Endodermal cell (in vitro differentiated cells): Measurements from ENCODE around the gene TTLL11. TPM values are rescaled to one million over a fixed set of nuclear protein-coding genes. Genes with fewer than 3 reads are reported as not detected.

Source experiments
- DNase-seq: peaks from one replicate; pipeline ENCODE4 v3.0.0-alpha.2; 2017
- H3K27ac ChIP-seq: 2 replicates; pipeline ENCODE4 v1.5.1; 2013; ENCODE audit warnings: mild to moderate bottlenecking, low read depth, low read length, moderate library complexity
- H3K27me3 ChIP-seq: 2 replicates; pipeline ENCODE4 v1.6.1; 2013; ENCODE audit warnings: mild to moderate bottlenecking, low read length, moderate library complexity; ENCODE audit not compliant: insufficient read depth, control insufficient read depth, poor library complexity, severe bottlenecking
- H3K36me3 ChIP-seq: 2 replicates; pipeline ENCODE4 v1.7.0; 2013; ENCODE audit warnings: mild to moderate bottlenecking, low read length, moderate library complexity; ENCODE audit not compliant: control insufficient read depth, insufficient read depth
- H3K4me1 ChIP-seq: one replicate; pipeline ENCODE4 v1.7.0; 2013; ENCODE audit warnings: low read length; ENCODE audit not compliant: control insufficient read depth, insufficient read depth
- H3K4me3 ChIP-seq: 2 replicates; pipeline ENCODE4 v1.5.1; 2013; ENCODE audit warnings: mild to moderate bottlenecking, low read length, moderate library complexity
- H3K9ac ChIP-seq: 2 replicates; pipeline ENCODE4 v1.6.1; 2013; ENCODE audit warnings: mild to moderate bottlenecking, low read length, moderate library complexity; ENCODE audit not compliant: poor library complexity, severe bottlenecking; ENCODE audit errors: extremely low read depth
- H3K9me3 ChIP-seq: 2 replicates; pipeline ENCODE4 v1.6.1; 2013; ENCODE audit warnings: mild to moderate bottlenecking, low read length, moderate library complexity; ENCODE audit not compliant: control insufficient read depth
- H3K27ac Mint-ChIP-seq: 2 replicates; pipeline ENCODE4 v1.8.0; 2020; ENCODE audit warnings: mixed read lengths
- H3K27me3 Mint-ChIP-seq: 2 replicates; pipeline ENCODE4 v1.8.0; 2021; ENCODE audit warnings: mild to moderate bottlenecking, mixed read lengths; ENCODE audit not compliant: insufficient read depth
- H3K36me3 Mint-ChIP-seq: 2 replicates; pipeline ENCODE4 v1.8.0; 2020; ENCODE audit warnings: low read depth, mixed read lengths
- H3K4me1 Mint-ChIP-seq: 2 replicates; pipeline ENCODE4 v1.8.0; 2020; ENCODE audit warnings: mixed read lengths
- H3K4me3 Mint-ChIP-seq: 2 replicates; pipeline ENCODE4 v1.8.0; 2020; ENCODE audit warnings: mild to moderate bottlenecking, moderate library complexity, mixed read lengths
- H3K9me3 Mint-ChIP-seq: 2 replicates; pipeline ENCODE4 v1.8.0; 2020; ENCODE audit warnings: mild to moderate bottlenecking, mixed read lengths
- CTCF ChIP-seq: fragments of 200-600 bp; sonication (generic); conservative IDR thresholded peaks from 2 replicates; pipeline ENCODE4 v1.5.0; 2021; ENCODE audit warnings: antibody characterized with exemption, mild to moderate bottlenecking
- WGBS, 2 experiments: methylation state at CpG; one replicate each; pipeline versions ENCODE4 v1.1.5 to v1.1.7; 2013; ENCODE audit warnings: missing lambda C conversion rate in 2 of 2, mixed read lengths in 1 of 2; ENCODE audit not compliant: insufficient coverage in 1 of 2, insufficient read length in 1 of 2; 5-methylcytosine and 5-hydroxymethylcytosine counted together
- total RNA-seq, 2 donors: library from RNA; stranded (reverse); fragmentation: NEBNext Ultra II Directional in 1 of 2; extraction: Animal tissue kit (Norgen Biotek cat#: 25700) in 1 of 2; gene quantifications; 2 replicates in 1 of 2; 3 replicates in 1 of 2; pipeline ENCODE4 v1.2.1, GENCODE V29; 2021

The TTLL11 gene
- total RNA-seq, 2 donors from 2014 or later, result 0.68 TPM; not detected in 1

DNA sequence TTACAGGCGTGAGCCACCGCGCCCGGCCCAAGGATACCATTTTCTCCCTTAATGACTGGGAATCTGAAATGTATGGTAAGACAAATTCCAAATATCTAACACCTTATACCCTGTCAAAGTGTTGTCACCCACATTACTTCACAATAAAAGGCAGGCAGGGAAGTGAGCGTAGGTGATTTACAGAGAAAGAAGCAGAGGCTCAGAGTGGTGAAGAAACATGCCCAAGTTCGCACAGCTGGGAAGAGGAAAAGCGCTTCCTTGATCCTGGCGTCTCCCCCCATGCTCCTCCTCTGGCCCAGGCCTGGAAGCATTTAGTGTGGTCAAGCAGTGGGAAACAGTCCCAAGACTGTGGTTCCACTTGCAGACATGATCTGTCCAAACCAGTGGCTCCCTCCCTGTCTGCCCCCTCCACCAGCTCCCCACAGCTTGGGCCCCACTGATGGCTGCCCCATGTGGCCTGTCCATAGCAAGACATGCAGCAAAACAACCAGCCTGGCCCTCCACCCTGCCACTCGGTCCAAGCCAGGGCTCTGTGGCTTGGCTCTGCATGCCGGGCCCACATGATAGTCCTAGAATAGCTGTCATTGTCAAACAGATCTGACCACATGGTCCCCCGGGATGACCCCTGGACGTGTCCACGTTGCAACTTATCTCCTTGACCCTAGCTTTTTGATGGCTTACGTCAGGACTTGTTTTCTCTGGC, 107.2 kb downstream of the TTLL11 start:
- no peak overlapping the region for H3K9ac ChIP-seq
- no peaks in the 10 kb centered on the region for H3K36me3 ChIP-seq
- H3K4me1 ChIP-seq, result no peaks in the 10 kb centered on the region
- H3K27ac ChIP-seq, result no peak overlapping the region
- Mint-ChIP-seq H3K4me3 (no peak overlapping the region), H3K36me3 (no peaks in the 10 kb centered on the region), H3K4me1 (no peaks in the 10 kb centered on the region), H3K27me3 (peaks cover 24% of the 10 kb centered on the region), H3K27ac (no peak overlapping the region), H3K9me3 (peaks cover 3% of the 10 kb centered on the region)
- WGBS, 2 experiments, result 82 to 87% methylated on average over 8 to 14 of the region's 14 CpGs
- no peak overlapping the region for H3K4me3 ChIP-seq
- peak; percentile 31 for TF ChIP-seq CTCF
- peaks cover 4% of the 10 kb centered on the region for H3K9me3 ChIP-seq
- peaks cover 10% of the 10 kb centered on the region for H3K27me3 ChIP-seq
- peak; percentile 62 for DNase-seq

GRCh38 chr9:121984726-121985402, 108.2 kb downstream of the TTLL11 start:
- H3K27ac Mint-ChIP-seq, result no peak overlapping the region
- Histone ChIP-seq H3K36me3 (no peaks in the 10 kb centered on the region), H3K27ac (no peak overlapping the region), H3K4me1 (no peaks in the 10 kb centered on the region), H3K4me3 (no peak overlapping the region), H3K9ac (no peak overlapping the region), H3K27me3 (no peaks in the 10 kb centered on the region), H3K9me3 (peaks cover 12% of the 10 kb centered on the region)
- no peaks in the 10 kb centered on the region for H3K36me3 Mint-ChIP-seq
- TF ChIP-seq CTCF, result no peak
- H3K27me3 Mint-ChIP-seq, result peaks cover 14% of the 10 kb centered on the region
- no peak overlapping the region for H3K4me3 Mint-ChIP-seq
- H3K9me3 Mint-ChIP-seq, result peaks cover 7% of the 10 kb centered on the region
- WGBS, 2 experiments, result 93 to 94% methylated on average over 4 to 7 of the region's 7 CpGs
- DNase-seq, result no peak
- no peaks in the 10 kb centered on the region for H3K4me1 Mint-ChIP-seq

GRCh38 chr9:121983736-121984135, 109.4 kb downstream of the TTLL11 start:
- Mint-ChIP-seq H3K27ac (no peak overlapping the region), H3K27me3 (peaks cover 5% of the 10 kb centered on the region), H3K36me3 (no peaks in the 10 kb centered on the region), H3K4me3 (no peak overlapping the region), H3K9me3 (peaks cover 7% of the 10 kb centered on the region), H3K4me1 (no peaks in the 10 kb centered on the region)
- no peak overlapping the region for H3K4me3 ChIP-seq
- peaks cover 12% of the 10 kb centered on the region for H3K9me3 ChIP-seq
- H3K4me1 ChIP-seq, result no peaks in the 10 kb centered on the region
- TF ChIP-seq CTCF, result no peak
- no peak overlapping the region for H3K27ac ChIP-seq
- 87 to 91% methylated on average over 2 of the region's 2 CpGs for WGBS, 2 experiments
- H3K9ac ChIP-seq, result no peak overlapping the region
- no peaks in the 10 kb centered on the region for H3K36me3 ChIP-seq
- no peak for DNase-seq
- H3K27me3 ChIP-seq, result no peaks in the 10 kb centered on the region
